Endothelial cell of umbilical vein (primary cell): Measurements from ENCODE around the gene TP73. TPM values are rescaled to one million over a fixed set of nuclear protein-coding genes. Genes with fewer than 3 reads are reported as not detected.

Experiments used
- BruUV-seq: library from RNA; stranded (reverse); fragments of 400-500 nt; replicated peaks from 2 replicates; lab custom pipeline; 2021; lab: Mats Ljungman, UMichigan
- CTCF ChIA-PET: fragments of 300-600, 350-600 bp; sonication (Branson Sonifier 250); formaldehyde crosslinking; loops from one replicate; lab custom pipeline; 2021; ENCODE audit warnings: antibody characterized with exemption, inconsistent platforms; lab: Charles Lee
- POLR2A ChIA-PET: fragments of 300-600, 350-600 bp; sonication (Branson Sonifier 250); formaldehyde crosslinking; loops from one replicate; lab custom pipeline; 2021; ENCODE audit warnings: antibody characterized with exemption, inconsistent platforms; lab: Charles Lee
- DNase-seq: peaks from one replicate; pipeline ENCODE4 v3.0.0-alpha.2; 2011; ENCODE audit warnings: low read depth, low spot score
- FAIRE-seq: peaks from 2 replicates; lab custom pipeline; 2011; peaks lifted over from hg19 to GRCh38; lab: Jason Lieb, UNC
- H2AFZ ChIP-seq: 2 replicates; pipeline ENCODE4 v1.6.0; 2012; ENCODE audit warnings: low read depth, low read length, control low read depth, inconsistent platforms
- H3K27ac ChIP-seq: 2 replicates; pipeline ENCODE4 v1.5.1; 2011; ENCODE audit warnings: low read depth, mild to moderate bottlenecking, control low read depth, low read length, moderate library complexity; ENCODE audit not compliant: insufficient read depth
- H3K27me3 ChIP-seq, 2 experiments: 2 replicates each; pipeline versions ENCODE4 v1.6.0 to v1.6.1; 2011; ENCODE audit warnings: low read length in 2 of 2, mixed read lengths in 1 of 2; ENCODE audit not compliant: control insufficient read depth in 2 of 2, insufficient read depth in 2 of 2
- H3K36me3 ChIP-seq, 2 experiments: 2 replicates in 1 of 2; 3 replicates in 1 of 2; pipeline ENCODE4 v1.5.1; 2011; ENCODE audit warnings: low read length in 2 of 2, mild to moderate bottlenecking in 1 of 2, moderate library complexity in 1 of 2; ENCODE audit not compliant: control insufficient read depth in 2 of 2, insufficient read depth in 2 of 2; ENCODE audit errors: extremely low read depth in 1 of 2
- H3K4me1 ChIP-seq: 3 replicates; pipeline ENCODE4 v1.5.1; 2011; ENCODE audit warnings: mild to moderate bottlenecking, low read length; ENCODE audit not compliant: control insufficient read depth, insufficient read depth; ENCODE audit errors: extremely low read depth
- H3K4me2 ChIP-seq: 2 replicates; pipeline ENCODE4 v1.6.1; 2011; ENCODE audit warnings: low read length, control low read depth, mixed read lengths; ENCODE audit not compliant: insufficient read depth
- H3K4me3 ChIP-seq, 3 experiments: fragments of 200-600 bp in 1 of 3; sonication (generic), shearing (Covaris generic) in 1 of 3; replicated peaks in 1 of 3; 2 replicates each; pipeline ENCODE4 v1.5.1; 2011 to 2016; ENCODE audit warnings: control low read depth in 3 of 3, low read length in 3 of 3, mild to moderate bottlenecking in 2 of 3, inconsistent platforms in 1 of 3, low read depth in 1 of 3, moderate library complexity in 1 of 3; ENCODE audit not compliant: insufficient read depth in 1 of 3
- H3K79me2 ChIP-seq: 2 replicates; pipeline ENCODE4 v1.6.0; 2012; ENCODE audit warnings: low read length, inconsistent platforms; ENCODE audit not compliant: control insufficient read depth, insufficient read depth
- H3K9ac ChIP-seq: replicated peaks from 2 replicates; pipeline ENCODE3; 2011; ENCODE audit warnings: low read length, control low read depth; ENCODE audit not compliant: insufficient read depth; ENCODE audit errors: extremely low read depth
- H3K9me1 ChIP-seq: replicated peaks from 3 replicates; pipeline ENCODE4 v1.6.0; 2011; ENCODE audit warnings: mild to moderate bottlenecking, low read length; ENCODE audit not compliant: control insufficient read depth, insufficient read depth; ENCODE audit errors: extremely low read depth
- H3K9me3 ChIP-seq: replicated peaks from 2 replicates; pipeline ENCODE4 v1.5.1; 2012; ENCODE audit warnings: low read length, inconsistent platforms; ENCODE audit not compliant: control insufficient read depth, insufficient read depth
- H4K20me1 ChIP-seq: replicated peaks from 2 replicates; pipeline ENCODE3; 2011; ENCODE audit warnings: mild to moderate bottlenecking, low read length; ENCODE audit not compliant: control insufficient read depth, insufficient read depth; ENCODE audit errors: extremely low read depth
- FOS ChIP-seq: IDR thresholded peaks from 2 replicates; pipeline ENCODE4 v1.6.1; 2011; ENCODE audit warnings: mild to moderate bottlenecking, low read length, moderate library complexity, borderline replicate concordance; ENCODE audit not compliant: insufficient read depth
- GATA2 ChIP-seq: IDR thresholded peaks from 2 replicates; pipeline ENCODE4 v1.7.0; 2011; ENCODE audit warnings: low read depth, mild to moderate bottlenecking, moderate library complexity, mixed read lengths, low read length; ENCODE audit not compliant: insufficient read length, insufficient read depth
- MYC ChIP-seq: IDR thresholded peaks from one replicate; pipeline ENCODE4 v1.6.1; 2011; ENCODE audit warnings: mild to moderate bottlenecking, low read depth, low read length
- POLR2A ChIP-seq: IDR thresholded peaks from 2 replicates; pipeline ENCODE4 v1.6.1; 2012; ENCODE audit warnings: low read depth, mild to moderate bottlenecking, control low read depth, low read length
- POLR2AphosphoS5 ChIP-seq: IDR thresholded peaks from 2 replicates; pipeline ENCODE4 v1.6.1; 2012; ENCODE audit warnings: low read depth, mild to moderate bottlenecking, control low read depth, low read length, moderate library complexity; ENCODE audit not compliant: insufficient read depth
- dilution Hi-C: fragments of 300-500 bp; cut with MboI; formaldehyde crosslinking; loops from one replicate; pipeline ENCODE4 v1.15.0; 2019; ENCODE audit warnings: low sequenced_read_pairs; ENCODE audit not compliant: extremely low pct_ligation_motif_present
- intact Hi-C: fragments of 100-400 bp; cut with micrococcal nuclease; formaldehyde crosslinking; loops from one replicate; pipeline ENCODE4 v1.10.0; 2022
- polyA plus RNA-seq, 4 experiments: library from polyadenylated mRNA; depleted of rRNA in 3 of 4; stranded (reverse) in 3 of 4; unstranded in 1 of 4; fragments of >200 nt; gene quantifications; 2 replicates each; pipeline versions ENCODE4 v1.2.1 to v1.2.3, GENCODE V29; 2011 to 2012; ENCODE audit warnings: missing spikeins in 1 of 4
- total RNA-seq: library from RNA; stranded (reverse); gene quantifications from 2 replicates; pipeline ENCODE4 v1.2.3, GENCODE V29; 2021
- TF ChIP-seq, protein P1 (sequence below), 2 donors: IDR thresholded peaks; 1 replicate in 1 of 2; 2 replicates in 1 of 2; pipeline ENCODE4 v1.5.1; 2011; ENCODE audit warnings: low read length in 2 of 2, mild to moderate bottlenecking in 2 of 2, moderate library complexity in 2 of 2, control low read depth in 1 of 2, inconsistent platforms in 1 of 2, low read depth in 1 of 2; ENCODE audit not compliant: insufficient read depth in 1 of 2; ENCODE audit errors: extremely low read depth in 1 of 2

Gene TP73
- total and polyA plus RNA-seq, 2 donors (not counting 3 experiments of a cell fraction or from before 2014, with no cell fraction given) = 0.03 to 0.15 TPM

DNA sequence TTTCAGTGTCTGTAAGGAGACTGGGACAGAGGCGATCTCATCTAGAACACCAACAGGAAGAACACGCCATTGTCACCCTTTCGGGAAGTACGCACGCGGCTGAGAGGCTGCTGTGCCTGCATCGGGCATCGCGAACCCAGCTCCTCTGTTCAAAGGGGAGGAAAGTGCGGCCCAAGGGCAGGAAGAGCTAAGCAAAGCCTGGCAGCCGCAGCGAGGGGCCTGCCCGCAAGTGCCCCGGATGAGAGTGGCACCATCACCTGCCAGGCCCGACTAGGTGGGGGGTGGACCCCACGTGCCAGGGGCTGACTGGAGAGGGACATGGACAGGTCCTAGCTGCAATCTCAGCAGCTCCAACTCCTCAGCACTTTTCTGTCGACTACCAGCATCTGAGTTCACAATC is 20.0 kb upstream of the TP73 start:
- H3K4me3 ChIP-seq = no peak overlapping the region
- no peaks in the 10 kb centered on the region for H3K9me1 ChIP-seq
- H3K4me2 ChIP-seq = no peak overlapping the region
- H3K27me3 ChIP-seq = no peaks in the 10 kb centered on the region
- no peaks in the 10 kb centered on the region for H3K4me1 ChIP-seq
- H3K27ac ChIP-seq = no peak overlapping the region
- H3K9ac ChIP-seq = no peak overlapping the region
- no peaks in the 10 kb centered on the region for H3K79me2 ChIP-seq
- DNase-seq (no peak), FAIRE-seq (no peak)
- H3K9me3 ChIP-seq = no peaks in the 10 kb centered on the region
- POLR2A ChIA-PET = no interaction called here
- no peaks in the 10 kb centered on the region for H4K20me1 ChIP-seq
- TF ChIP-seq POLR2AphosphoS5 (no peak), GATA2 (no peak), FOS (no peak), POLR2A (no peak)
- TF ChIP-seq, protein P1, sequence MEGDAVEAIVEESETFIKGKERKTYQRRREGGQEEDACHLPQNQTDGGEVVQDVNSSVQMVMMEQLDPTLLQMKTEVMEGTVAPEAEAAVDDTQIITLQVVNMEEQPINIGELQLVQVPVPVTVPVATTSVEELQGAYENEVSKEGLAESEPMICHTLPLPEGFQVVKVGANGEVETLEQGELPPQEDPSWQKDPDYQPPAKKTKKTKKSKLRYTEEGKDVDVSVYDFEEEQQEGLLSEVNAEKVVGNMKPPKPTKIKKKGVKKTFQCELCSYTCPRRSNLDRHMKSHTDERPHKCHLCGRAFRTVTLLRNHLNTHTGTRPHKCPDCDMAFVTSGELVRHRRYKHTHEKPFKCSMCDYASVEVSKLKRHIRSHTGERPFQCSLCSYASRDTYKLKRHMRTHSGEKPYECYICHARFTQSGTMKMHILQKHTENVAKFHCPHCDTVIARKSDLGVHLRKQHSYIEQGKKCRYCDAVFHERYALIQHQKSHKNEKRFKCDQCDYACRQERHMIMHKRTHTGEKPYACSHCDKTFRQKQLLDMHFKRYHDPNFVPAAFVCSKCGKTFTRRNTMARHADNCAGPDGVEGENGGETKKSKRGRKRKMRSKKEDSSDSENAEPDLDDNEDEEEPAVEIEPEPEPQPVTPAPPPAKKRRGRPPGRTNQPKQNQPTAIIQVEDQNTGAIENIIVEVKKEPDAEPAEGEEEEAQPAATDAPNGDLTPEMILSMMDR (IDR thresholded peaks at IDR 0.05; ENCODE audit: extremely low read depth in 1 of 2, insufficient read depth in 1 of 2, low read depth in 1 of 2, low read length in 2 of 2) = no peak
- dilution Hi-C loops = no loop called here
- no TSS peak for BruUV-seq
- intact Hi-C loops = no loop called here
- no peak overlapping the region for H2AFZ ChIP-seq
- CTCF ChIA-PET = no interaction called here
- peaks cover 0 to 51% of the 10 kb centered on the region in 2 experiments for H3K36me3 ChIP-seq

DNA sequence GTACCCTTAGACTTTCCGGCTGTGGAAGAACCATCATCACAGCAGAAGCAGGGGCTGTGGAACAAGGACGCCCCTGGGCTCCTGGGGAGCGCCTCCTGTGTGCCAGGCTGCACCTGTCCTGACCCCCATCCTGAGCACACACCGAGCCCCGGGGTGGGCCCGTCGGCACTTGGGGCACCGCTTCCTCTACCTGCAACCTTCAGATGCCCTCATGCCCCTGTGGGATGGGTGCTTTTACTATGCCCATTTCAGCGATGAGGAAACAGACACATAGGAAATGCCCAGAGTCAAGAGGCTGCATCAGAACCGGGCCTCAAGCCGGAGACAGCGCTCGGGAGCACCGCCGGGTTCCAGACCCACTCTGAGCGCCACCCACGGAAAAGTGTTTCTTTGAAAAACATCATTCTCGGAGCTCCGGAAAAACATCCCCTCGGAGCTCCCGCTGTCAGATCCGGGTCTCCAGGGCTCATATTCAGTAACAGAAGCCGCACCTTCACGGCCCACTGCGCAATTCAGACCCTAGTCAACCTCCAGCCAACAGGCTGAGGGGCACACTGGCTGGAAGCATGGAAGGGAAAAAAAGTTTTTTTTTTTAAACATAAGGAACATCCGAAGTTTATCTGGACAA is 19.5 kb upstream of the TP73 start:
- Histone ChIP-seq H4K20me1 (no peaks in the 10 kb centered on the region), H3K9me1 (no peaks in the 10 kb centered on the region), H3K9ac (no peak overlapping the region), H2AFZ (no peak overlapping the region), H3K4me2 (no peak overlapping the region), H3K79me2 (no peaks in the 10 kb centered on the region), H3K4me3 (no peak overlapping the region), H3K4me1 (no peaks in the 10 kb centered on the region), H3K36me3 (peaks cover 0 to 46% of the 10 kb centered on the region in 2 experiments), H3K27ac (no peak overlapping the region), H3K9me3 (no peaks in the 10 kb centered on the region), H3K27me3 (no peaks in the 10 kb centered on the region)
- ChIA-PET CTCF (no interaction called here), POLR2A (no interaction called here)
- intact Hi-C loops = no loop called here
- TF ChIP-seq POLR2A (no peak), POLR2AphosphoS5 (no peak), FOS (no peak), GATA2 (no peak), MYC (no peak)
- FAIRE-seq (no peak), DNase-seq (no peak)
- dilution Hi-C loops = no loop called here
- BruUV-seq = no TSS peak
